HG03139 (cell line): ENCODE results near the gene GPBP1L1.

Experiments
- ATAC-seq: cut with Tn5 transposase; IDR thresholded peaks from one replicate; pipeline ENCODE4 v1.9.1; 2021; ENCODE audit not compliant: unreplicated experiment

GPBP1L1 gene

DNA sequence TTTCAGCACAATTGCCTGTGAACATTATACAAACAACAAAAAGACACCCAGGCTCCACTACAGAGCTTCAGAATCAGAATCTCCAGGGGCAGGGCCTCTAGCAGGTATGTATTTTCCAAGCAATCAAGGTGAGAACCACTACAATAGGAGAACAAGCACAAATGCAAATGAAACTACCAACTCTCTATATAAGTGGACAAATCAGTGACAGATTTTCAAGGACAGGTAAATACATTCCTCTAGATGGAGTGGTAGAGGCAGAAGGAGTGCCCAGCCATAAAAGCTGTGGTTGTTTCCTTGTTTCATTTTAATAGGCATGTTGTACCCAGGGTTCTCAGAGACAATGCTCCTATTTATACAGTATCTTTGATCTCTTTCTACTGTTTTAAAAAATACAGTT, 42.4 kb downstream of the GPBP1L1 start:
- no peak for ATAC-seq

GRCh38 chr1:45643321-45643720, 43.0 kb downstream of the GPBP1L1 start:
- no peak for ATAC-seq

DNA sequence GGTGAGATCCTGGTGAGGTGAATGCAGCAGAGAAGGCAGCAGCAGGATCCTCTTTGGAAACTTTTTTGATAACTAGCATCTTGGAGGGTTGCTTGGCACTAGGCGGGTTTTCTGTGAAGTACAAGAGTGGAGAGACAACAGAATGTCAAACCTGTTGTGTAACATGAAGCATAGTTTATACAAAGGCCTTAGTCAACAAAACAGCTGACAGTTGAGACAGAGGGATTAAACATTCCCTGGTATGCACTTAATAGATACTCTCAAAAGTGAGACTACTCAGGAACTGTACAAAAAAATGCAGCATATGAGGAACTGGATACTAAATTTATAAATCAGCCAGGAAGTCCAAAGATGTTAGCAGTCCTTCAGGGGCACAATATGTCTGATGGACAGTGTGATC, 46.0 kb downstream of the GPBP1L1 start:
- ATAC-seq, result no peak

- ATAC-seq, result no peak
Observed at GRCh38 chr1:45635211-45635610, 51.1 kb downstream of the GPBP1L1 start.

GRCh38 chr1:45630429-45630828, 55.9 kb downstream of the GPBP1L1 start:
- ATAC-seq, result no peak

DNA sequence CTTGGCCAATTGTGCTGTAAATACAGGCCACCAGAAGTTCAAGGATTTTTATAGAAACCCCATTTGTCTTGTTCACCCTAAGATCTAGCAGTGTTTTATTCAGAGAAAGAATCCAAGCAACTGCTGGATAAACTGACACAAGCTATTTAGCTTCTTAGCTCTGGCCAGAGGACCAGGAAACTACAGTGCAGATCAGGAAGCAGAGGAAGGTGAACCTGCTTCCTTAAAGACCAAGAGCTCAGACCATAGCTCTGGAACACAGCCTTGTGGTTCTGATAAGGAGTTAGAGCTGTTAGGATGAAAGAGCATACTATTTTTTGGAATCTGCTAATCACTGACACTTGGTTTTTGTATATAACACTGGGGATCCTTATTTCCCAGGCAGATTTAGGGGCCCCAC, 57.3 kb downstream of the GPBP1L1 start:
- no peak for ATAC-seq

DNA sequence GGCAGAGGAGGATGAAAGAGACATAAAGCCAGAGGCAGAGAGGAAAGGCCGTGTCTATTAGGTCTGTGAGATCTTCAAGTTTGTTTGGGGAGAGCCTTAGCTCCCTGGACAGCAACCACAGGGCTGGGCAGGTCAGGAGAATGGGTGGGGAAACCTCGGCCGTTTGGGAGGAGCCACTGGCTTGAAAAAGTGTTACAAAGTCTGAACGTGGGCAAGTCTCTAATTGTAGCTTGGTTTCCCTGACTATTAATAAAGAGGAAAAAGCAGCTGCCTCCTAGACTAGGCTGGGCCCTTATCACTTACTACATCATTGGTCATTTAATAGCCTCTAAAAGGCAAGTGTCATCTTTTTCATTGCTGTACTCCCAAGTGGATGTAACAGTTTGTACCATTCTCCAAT, 62.4 kb downstream of the GPBP1L1 start, which contains the start of gene CCDC17:
Gene CCDC17, minus strand, starts transcription at position 83 of the 400 bp plus-strand sequence. CDS start 145 bp downstream, outside the sequence.
- no peak for ATAC-seq

- ATAC-seq, result no peak
Observed at GRCh38 chr1:45622524-45623394, 63.6 kb downstream of the GPBP1L1 start.

DNA sequence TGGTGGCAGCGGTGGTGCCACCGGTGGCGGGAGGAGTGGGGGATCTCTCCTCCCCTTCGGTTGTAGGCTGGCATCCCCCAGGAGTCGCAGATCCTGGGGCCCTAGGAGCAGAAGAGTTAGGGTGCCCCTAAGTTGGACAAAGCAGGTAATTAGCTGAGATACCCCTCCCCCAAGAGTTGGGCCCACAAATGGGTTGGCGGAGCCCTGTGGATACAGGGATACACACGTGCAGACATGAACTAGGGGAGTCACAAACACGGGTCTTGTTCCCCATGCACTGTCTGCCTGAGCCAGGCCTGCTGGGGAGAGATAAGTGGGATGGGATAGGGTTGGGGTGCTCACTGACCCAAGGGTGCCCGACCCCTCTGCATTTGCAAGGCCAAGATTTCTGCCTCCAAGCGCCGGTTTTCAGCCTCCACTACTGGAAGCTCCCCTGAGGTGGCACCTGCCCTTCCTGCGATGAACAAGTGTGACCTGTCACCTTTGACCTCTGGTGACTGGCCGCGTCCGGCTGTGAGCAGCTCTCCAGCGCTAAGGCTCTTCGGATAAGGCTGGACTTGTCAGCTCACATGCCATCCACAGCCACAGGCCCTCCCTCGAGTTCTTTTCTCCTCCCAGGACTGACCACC, 64.3 kb downstream of the GPBP1L1 start:
- ATAC-seq, result no peak

- no peak for ATAC-seq
Observed at GRCh38 chr1:45621501-45621836, 64.9 kb downstream of the GPBP1L1 start.

DNA sequence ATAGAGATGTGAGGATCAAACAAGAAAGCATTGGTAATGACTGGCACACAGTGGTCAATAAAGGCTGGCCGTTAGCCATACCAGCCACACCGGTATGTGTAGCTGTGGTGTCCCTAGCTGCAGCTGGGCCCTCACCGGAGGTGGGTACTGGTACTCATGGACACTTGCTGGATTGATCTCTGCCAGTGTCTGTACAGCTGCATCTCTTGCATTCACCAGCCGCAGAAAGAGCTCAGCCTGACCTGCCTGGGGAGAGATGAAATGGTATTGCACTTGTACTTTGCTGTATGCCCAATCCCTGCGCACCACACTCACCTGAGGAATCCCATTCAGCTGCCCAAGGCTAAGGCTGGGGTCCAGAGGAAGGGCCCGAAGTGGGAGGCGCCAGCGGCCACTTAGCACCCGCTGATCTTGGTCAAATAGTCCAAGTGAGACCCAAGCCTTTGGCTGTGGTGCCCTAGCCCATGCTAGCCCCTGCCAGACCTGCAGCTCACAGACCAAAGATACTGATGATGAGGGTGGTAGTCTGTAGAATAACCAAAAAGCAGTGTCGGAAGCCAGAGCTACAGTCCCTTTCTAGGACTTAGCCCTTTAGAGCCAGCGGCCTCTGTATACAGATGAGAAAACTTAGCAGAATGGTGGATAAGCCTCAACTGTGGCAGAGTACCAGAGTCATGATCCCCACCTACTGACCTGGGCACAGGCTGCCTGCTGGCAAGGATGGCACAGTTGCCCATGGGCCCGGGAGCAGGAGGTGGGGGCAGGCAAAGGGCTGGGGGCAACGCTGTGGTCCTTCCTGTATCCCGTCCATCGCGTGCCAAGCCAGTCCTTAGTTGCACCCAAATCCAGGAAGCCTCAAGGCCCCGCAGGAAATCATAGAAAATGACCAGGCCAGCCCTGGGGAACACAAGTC, 65.5 kb downstream of the GPBP1L1 start:
- ATAC-seq, result no peak

GRCh38 chr1:45619149-45619921, 67.0 kb downstream of the GPBP1L1 start:
- no peak for ATAC-seq

GRCh38 chr1:45617618-45618017, 68.7 kb downstream of the GPBP1L1 start:
- no peak for ATAC-seq

- no peak for ATAC-seq
Observed at GRCh38 chr1:45615885-45616284, 70.4 kb downstream of the GPBP1L1 start.

- ATAC-seq, result no peak
Observed at GRCh38 chr1:45612941-45613579, 73.3 kb downstream of the GPBP1L1 start.

GRCh38 chr1:45610589-45611226, 75.6 kb downstream of the GPBP1L1 start:
- no peak for ATAC-seq

GRCh38 chr1:45608175-45609156, 77.9 kb downstream of the GPBP1L1 start:
- ATAC-seq, result no peak

DNA sequence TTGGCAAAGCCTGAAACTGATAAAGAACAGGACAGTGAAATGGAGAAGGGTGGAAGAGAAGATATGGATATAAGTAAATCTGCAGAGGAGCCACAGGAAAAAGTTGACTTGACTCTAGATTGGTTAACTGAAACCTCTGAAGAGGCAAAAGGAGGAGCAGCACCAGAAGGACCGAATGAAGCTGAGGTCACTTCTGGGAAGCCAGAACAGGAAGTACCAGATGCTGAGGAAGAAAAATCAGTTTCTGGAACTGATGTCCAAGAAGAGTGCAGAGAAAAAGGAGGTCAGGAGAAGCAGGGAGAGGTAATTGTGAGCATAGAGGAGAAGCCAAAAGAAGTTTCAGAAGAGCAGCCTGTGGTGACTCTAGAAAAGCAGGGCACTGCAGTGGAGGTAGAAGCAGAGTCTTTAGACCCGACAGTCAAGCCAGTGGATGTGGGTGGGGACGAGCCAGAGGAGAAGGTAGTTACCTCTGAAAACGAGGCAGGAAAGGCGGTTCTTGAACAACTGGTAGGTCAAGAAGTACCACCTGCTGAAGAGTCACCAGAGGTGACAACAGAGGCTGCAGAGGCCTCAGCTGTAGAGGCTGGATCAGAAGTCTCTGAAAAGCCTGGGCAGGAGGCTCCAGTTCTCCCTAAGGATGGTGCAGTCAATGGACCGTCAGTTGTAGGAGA, 78.8 kb downstream of the GPBP1L1 start:
- no peak for ATAC-seq
